Astrocyte of the spinal cord (primary cell): ENCODE results near the gene FABP3.
"Not testable (repeated sequence)": the region's sequence is repeated elsewhere in the genome, so short reads cannot be mapped to it uniquely, and the experiment has no call there.

Source experiments
- DNase-seq: peaks from one replicate; pipeline ENCODE4 v3.0.0; 2011; ENCODE audit warnings: low read depth, low spot score
- H3K4me3 ChIP-seq: 2 replicates; pipeline ENCODE4 v1.5.1; 2011; ENCODE audit warnings: low read depth, mild to moderate bottlenecking, low read length, moderate library complexity
- CTCF ChIP-seq: IDR thresholded peaks from 2 replicates; pipeline ENCODE4 v1.5.1; 2012; ENCODE audit warnings: low read depth, mild to moderate bottlenecking, low read length, inconsistent platforms
- in situ Hi-C: cut with HindIII; loops from 2 replicates; pipeline ENCODE4 v1.10.0; 2017; ENCODE audit warnings: low sequenced_read_pairs

The FABP3 gene

GRCh38 chr1:31390071-31390470, 17.2 kb upstream of the FABP3 start:
- no peak for TF ChIP-seq CTCF
- in situ Hi-C loops: no loop called here
- no peak for DNase-seq

GRCh38 chr1:31389616-31390015, 16.7 kb upstream of the FABP3 start:
- DNase-seq: no peak
- no peak for TF ChIP-seq CTCF
- in situ Hi-C loops: no loop called here
- H3K4me3 ChIP-seq: no peak overlapping the region

More at GRCh38 chr1:31390071-31390470, 17.2 kb upstream of the FABP3 start:
- no peak overlapping the region for H3K4me3 ChIP-seq

- no peak overlapping the region for H3K4me3 ChIP-seq
- no peak for DNase-seq
- no peak for TF ChIP-seq CTCF
- in situ Hi-C loops: no loop called here
These were observed 14.7 kb upstream of the FABP3 start for GRCh38 chr1:31387612-31388011.

- DNase-seq, in situ Hi-C loops, H3K4me3 ChIP-seq: not testable (repeated sequence)
These were observed 13.8 kb upstream of the FABP3 start for GRCh38 chr1:31386576-31387243.

GRCh38 chr1:31383967-31384366, 11.1 kb upstream of the FABP3 start:
- no peak for TF ChIP-seq CTCF

GRCh38 chr1:31382379-31382989, 9.6 kb upstream of the FABP3 start:
- in situ Hi-C loops: no loop called here
- no peak for DNase-seq
- no peak for TF ChIP-seq CTCF
- H3K4me3 ChIP-seq: no peak overlapping the region

More at GRCh38 chr1:31383967-31384366, 11.1 kb upstream of the FABP3 start:
- H3K4me3 ChIP-seq: no peak overlapping the region
- DNase-seq: no peak
- in situ Hi-C loops: no loop called here
